ENCODE results near the gene SPATA16.
"Not testable (repeated sequence)": the region's sequence is repeated elsewhere in the genome, so short reads cannot be mapped to it uniquely, and the experiment has no call there.

Gene SPATA16

GRCh38 chr3:172939651-172940293, 201.3 kb downstream of the SPATA16 start:
- DNase-seq (ENCODE audit: low spot score), result no peak

DNA sequence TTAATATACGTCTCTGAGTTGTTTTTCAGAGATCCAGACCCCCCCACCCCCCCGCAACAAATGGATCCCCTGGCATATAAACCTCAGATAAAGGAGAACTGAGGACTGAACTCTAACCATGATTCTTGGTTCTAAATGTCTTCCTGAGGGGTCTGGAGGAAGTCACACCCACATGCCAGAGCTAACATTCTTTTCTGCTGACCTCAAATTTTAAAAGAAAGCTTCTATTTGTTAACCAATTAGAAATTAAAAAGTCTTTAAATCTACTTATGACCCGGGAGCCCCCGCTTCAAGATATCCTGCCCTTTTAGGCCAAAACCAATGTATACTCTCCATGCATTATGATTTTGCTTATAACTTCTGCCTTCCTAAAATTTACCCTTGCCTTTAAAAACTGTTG, 202.2 kb downstream of the SPATA16 start:
- DNase-seq (ENCODE audit: low spot score), result no peak

DNA sequence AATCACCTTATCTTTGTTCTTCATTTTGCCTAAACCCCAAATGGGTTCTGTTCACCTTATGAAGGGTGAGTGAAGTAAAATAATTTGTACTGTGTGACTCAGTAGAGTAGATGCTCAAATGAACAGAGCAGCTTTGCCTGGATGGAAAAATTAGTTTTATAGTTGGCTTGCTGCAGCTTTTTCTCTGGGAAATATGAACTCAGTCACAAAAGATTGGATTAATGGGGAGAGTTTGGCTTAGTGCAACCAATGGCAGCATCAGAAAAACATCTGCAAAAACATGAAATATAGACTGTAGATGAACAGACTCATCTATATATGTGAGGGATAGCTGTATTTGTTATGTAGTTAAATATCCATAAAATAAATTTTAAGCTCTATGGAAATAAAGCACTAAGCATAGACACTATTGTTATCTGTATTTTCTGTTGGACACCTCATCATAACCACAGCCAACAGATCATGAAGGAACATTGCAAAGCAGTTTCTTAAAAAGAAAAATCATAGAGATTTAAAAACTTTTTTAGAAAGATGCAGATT, 209.2 kb downstream of the SPATA16 start:
- no peak for DNase-seq (ENCODE audit: low spot score)

GRCh38 chr3:172929451-172929850, 211.6 kb downstream of the SPATA16 start:
- DNase-seq (ENCODE audit: low spot score), result no peak

- no peak for DNase-seq (ENCODE audit: low spot score)
Measured at GRCh38 chr3:172924546-172924945, 216.5 kb downstream of the SPATA16 start.

DNA sequence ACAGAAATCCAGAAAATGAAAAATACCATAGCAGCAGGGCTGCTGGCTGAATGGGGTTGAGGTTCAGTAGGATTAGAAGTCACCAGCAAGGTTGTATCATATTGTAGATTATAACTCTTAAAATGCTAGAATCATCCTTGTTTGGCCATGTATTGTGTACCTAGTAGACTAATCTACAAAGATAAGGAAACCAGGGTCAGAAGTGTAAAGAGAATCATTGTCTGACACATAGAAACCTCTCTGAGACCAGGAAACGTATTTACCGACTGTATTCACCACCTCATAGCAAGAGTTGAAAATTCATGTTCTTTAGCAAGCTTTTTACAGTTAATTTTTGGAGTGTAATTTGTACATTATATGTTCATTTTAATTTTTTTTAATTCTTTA, 221.7 kb downstream of the SPATA16 start:
- DNase-seq (ENCODE audit: low spot score), result peak; percentile 23

- no peak for DNase-seq (ENCODE audit: low spot score)
Measured at GRCh38 chr3:172918568-172919296, 222.3 kb downstream of the SPATA16 start.

DNA sequence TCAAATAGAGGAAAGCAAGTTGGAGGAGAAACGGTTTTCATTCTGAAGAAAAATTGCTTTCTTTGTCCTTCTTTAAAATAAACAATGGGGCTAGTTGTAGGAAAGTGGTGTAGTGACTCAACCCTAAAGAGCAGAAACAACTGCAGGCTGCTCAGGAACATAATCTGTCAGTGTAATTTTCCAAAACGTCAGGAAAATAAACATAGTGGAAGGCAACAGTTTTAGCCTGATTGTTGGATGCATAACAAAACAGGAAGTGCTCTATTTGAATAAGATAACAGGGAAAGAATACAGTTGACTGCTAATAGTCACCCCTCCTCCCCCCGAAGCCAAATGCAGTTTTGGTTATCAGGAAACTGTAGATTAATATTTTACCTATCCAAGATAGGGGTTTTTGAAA, 222.9 kb downstream of the SPATA16 start:
- peak; percentile 18 for DNase-seq (ENCODE audit: low spot score)

- DNase-seq (ENCODE audit: low spot score), result no peak
Measured at GRCh38 chr3:172915911-172916514, 225.0 kb downstream of the SPATA16 start.

DNA sequence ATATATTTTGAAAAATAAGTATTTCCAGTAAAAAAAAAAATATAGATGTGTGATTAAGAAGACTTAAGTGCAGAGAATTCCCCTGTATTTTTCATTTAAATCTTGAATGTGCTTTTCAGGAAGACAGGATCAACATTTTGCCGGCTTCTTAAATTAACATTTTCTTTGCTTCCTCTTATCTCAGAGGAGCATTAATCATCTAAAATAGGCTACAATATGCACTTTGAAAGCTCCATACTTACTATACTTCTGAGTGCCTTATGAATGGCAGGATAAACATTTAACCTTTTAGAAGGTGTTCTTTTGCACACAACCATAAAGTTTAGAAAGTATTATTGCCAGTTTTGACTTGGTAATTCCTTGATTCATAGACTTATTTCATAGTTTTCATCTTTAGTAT, 226.2 kb downstream of the SPATA16 start:
- no peak for DNase-seq (ENCODE audit: low spot score)

DNA sequence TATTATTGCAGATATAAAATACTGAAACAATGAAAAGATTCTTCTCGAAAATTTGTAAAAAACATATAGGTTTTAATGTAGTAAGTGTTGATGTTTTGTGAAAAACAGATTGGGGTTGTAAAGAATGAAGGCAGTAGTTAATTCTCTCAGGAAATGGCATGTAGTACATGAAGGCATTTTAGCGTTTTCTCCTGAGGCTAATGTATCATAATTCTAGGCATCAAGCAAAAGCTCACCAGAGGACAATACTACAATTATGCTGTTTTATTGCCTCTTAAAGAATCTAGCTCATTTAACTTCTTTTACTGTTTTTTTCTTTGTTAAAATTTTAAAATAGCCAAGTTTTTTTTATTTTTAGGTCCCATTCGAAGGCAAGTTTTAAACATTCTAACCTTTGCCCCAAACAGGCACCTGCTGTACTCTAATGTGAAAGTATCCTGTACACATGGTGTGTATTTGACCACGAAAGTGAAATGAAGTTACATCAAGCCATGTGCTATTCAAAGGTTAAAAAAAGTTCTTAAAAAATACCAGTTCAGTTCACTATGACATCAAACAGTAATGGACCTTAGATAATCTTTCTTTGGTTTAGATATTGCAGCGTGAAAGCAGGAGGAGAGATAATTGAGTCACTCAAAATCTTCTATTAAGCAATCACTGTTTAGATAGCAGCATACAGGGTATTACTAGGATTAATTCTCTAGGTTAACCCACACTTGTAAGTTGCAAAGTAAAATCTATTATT, 227.0 kb downstream of the SPATA16 start:
- DNase-seq (ENCODE audit: low spot score), result no peak

DNA sequence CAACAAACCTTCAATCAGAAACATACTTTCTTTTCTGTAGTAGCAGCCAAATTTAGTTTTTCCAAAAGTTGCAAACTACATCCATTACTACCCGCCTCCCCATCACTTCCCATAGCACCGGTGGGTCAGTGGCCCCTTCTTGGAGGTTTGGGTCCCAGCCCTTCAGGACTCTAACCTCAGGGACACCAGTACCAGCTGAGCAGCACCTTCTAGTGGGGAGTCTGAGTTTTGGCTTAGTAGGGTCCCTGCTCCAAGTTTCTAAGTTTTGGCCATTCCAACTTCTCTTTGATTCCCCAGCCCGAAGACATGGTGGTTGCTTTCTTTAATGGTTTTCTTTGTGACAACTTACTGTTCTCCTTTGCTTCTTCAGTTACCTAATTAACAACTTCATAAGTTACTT, 229.9 kb downstream of the SPATA16 start:
- DNase-seq (ENCODE audit: low spot score), result no peak

- no peak for DNase-seq (ENCODE audit: low spot score)
Measured at GRCh38 chr3:172908771-172909270, 232.2 kb downstream of the SPATA16 start.

DNA sequence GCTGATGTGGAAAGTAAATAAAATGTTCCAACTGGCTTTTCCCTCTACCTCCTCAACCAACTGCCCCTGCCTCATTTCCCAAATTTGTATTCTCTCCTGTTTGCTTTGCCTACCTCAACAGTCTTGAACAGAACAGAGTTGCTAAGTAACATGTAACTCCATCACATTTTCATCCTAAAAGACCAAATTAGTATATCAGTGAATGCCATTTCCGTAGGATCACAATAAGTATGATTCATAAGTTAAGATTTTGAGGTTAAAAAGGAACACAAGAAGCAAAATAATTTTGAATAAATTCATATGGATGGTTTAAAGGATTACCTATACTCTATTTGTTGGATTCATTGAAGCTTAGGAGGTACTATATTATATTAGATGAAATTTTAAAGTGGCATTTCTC, 235.6 kb downstream of the SPATA16 start:
- no peak for DNase-seq (ENCODE audit: low spot score)

DNA sequence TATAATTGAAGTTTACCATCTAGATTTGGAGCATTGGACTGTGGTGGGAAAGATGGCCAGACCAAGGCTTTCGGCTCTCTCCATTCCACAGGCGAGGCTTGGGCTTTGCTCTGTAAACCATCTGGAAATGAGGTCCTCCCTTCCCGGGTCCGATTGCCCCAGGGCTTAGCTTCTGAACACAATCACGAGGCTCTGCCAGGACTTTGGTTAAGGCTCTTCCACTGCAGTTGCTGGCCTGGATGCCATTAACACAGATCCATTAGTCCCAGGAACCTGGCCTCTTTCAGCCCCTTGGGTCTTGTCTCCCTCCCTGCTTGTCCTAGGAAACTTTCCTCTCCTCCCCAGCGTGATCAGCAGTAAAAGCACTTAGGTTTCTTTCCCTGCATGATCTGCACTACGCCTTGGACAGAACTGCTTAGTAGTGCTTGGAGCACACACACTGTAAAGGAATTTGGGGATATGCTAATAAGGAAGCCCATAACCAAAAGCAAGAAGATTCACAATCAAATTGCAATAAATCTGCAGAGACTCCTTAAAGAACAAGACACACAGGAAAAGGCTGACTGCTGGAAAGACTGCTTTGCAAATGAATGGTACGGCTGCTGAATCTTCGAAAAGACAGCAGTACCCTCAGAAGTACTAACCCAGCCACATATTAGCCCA, 236.2 kb downstream of the SPATA16 start:
- DNase-seq (ENCODE audit: low spot score), result no peak

- DNase-seq (ENCODE audit: low spot score), result no peak
Measured at GRCh38 chr3:172903642-172904320, 237.3 kb downstream of the SPATA16 start.

DNA sequence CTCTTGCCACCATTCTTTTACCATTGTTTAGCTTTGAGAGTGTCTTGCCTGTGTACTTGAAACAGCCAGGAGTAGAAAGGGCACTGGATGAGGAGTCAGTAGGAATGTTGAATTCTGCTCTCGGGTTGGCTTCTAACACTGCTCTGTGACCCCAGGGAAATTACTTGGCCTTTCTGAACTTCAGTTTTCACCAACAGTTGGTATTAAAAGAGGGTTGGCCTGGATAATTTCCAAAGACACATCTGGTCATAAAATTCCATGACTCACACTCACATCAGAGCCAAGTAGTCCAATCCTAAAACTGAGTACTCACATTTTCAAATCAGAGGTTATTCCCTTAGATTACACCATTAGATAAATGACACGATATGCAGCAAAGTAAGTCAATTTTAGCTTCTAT, 248.9 kb downstream of the SPATA16 start:
- DNase-seq (ENCODE audit: low spot score), result no peak

- peak; percentile 42 for DNase-seq (ENCODE audit: low spot score)
Measured at GRCh38 chr3:172885704-172886103, 255.3 kb downstream of the SPATA16 start.

DNA sequence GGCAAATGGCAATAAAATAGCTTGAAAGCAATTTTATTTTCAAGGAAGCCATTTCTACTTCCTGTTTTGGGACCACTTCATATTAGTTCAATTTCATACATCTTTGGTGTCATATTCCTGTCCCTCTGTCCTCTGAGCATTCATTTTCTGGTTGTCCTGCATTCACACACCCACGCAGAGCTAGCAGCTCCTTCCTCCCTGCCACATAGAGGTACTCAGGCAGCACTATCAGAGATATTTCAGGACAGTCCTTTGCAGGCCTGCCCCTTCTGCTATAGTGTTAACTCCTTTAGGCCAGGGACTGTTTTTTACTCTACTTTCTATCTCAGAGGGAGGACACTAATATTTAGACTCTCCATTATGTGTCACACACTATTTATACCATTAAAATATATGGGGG, 258.5 kb downstream of the SPATA16 start:
- no peak for DNase-seq (ENCODE audit: low spot score)

GRCh38 chr3:172879381-172879780, 261.7 kb downstream of the SPATA16 start:
- not testable (repeated sequence) for DNase-seq (ENCODE audit: low spot score)

DNA sequence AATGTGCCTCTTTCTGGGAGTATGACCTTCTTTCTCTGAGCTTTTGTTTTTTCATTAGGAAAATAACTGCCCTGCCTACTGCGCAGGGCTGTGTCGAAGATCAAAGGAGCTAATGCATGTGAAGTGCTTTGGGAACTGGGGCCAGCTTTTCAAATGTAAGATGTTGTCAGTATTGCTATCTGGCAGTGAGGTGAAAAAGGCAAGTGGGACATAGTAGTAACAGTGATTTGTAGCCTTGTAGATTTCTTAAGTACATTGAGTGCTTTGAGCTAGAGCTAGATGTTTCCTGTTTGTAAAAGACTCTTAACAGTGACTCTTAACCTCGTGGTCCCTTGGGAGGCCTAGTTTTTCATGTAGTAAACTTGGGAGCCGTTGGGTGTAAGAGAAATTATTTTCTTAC, 264.0 kb downstream of the SPATA16 start:
- no peak for DNase-seq (ENCODE audit: low spot score)

All from HuH-7 (cell line).